Testis (tissue), 2 donors: ENCODE results near the gene OLIG3.

Source experiments
- POLR2A ChIP-seq: fragments of 450-650 bp; IDR thresholded peaks from one replicate; pipeline ENCODE4 v1.6.1; 2017; ENCODE audit warnings: antibody characterized with exemption, mild to moderate bottlenecking, moderate library complexity
- TF ChIP-seq, protein P1 (sequence below), 3 experiments: fragments of 450-650 bp in 2 of 3; fragments of 200-600 bp in 1 of 3; sonication (generic) in 1 of 3; IDR thresholded peaks; one replicate each; pipeline ENCODE4 v1.5.1; 2016 to 2019; ENCODE audit warnings: antibody characterized with exemption in 3 of 3, mild to moderate bottlenecking in 2 of 3, moderate library complexity in 1 of 3

- TF ChIP-seq, protein P1, sequence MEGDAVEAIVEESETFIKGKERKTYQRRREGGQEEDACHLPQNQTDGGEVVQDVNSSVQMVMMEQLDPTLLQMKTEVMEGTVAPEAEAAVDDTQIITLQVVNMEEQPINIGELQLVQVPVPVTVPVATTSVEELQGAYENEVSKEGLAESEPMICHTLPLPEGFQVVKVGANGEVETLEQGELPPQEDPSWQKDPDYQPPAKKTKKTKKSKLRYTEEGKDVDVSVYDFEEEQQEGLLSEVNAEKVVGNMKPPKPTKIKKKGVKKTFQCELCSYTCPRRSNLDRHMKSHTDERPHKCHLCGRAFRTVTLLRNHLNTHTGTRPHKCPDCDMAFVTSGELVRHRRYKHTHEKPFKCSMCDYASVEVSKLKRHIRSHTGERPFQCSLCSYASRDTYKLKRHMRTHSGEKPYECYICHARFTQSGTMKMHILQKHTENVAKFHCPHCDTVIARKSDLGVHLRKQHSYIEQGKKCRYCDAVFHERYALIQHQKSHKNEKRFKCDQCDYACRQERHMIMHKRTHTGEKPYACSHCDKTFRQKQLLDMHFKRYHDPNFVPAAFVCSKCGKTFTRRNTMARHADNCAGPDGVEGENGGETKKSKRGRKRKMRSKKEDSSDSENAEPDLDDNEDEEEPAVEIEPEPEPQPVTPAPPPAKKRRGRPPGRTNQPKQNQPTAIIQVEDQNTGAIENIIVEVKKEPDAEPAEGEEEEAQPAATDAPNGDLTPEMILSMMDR (IDR thresholded peaks at IDR 0.05) = peak in 2 of 3 experiments; percentile 8 to 26
- TF ChIP-seq POLR2A = no peak
Measured at GRCh38 chr6:137475103-137475502, 19.1 kb downstream of the OLIG3 start.
